H1 (cell line): ENCODE measurements around the gene SPRN. TPM values are rescaled to one million over a fixed set of nuclear protein-coding genes. Genes with fewer than 3 reads are reported as not detected.

ENCODE experiments used
- CTCF ChIA-PET: fragments of 300-600 bp; sonication (Branson Sonifier 250); formaldehyde crosslinking; loops from one replicate; lab custom pipeline; 2021; ENCODE audit not compliant: partially characterized antibody; lab: Charles Lee
- POLR2A ChIA-PET: fragments of 300-600 bp; sonication (Branson Sonifier 250); formaldehyde crosslinking; loops from one replicate; lab custom pipeline; 2021; ENCODE audit warnings: inconsistent platforms; ENCODE audit not compliant: partially characterized antibody; lab: Charles Lee
- DNase-seq, 2 experiments: peaks; one replicate each; pipeline versions ENCODE4 v3.0.0 to v3.0.0-alpha.2; 2010 to 2022; ENCODE audit warnings: low spot score in 2 of 2, low read depth in 1 of 2, mixed read lengths in 1 of 2
- FAIRE-seq: peaks from 2 replicates; lab custom pipeline; 2011; peaks lifted over from hg19 to GRCh38; lab: Jason Lieb, UNC
- H2AFZ ChIP-seq: 2 replicates; pipeline ENCODE4 v1.8.1; 2012; ENCODE audit warnings: low read length, inconsistent platforms
- H2AK5ac ChIP-seq: 2 replicates; pipeline ENCODE4 v1.6.1; 2013; ENCODE audit warnings: low read depth, low read length
- H2BK120ac ChIP-seq: replicated peaks from 2 replicates; pipeline ENCODE3; 2013; ENCODE audit warnings: low read depth, low read length, inconsistent platforms
- H2BK12ac ChIP-seq: 2 replicates; pipeline ENCODE4 v1.6.1; 2013; ENCODE audit warnings: low read depth, low read length
- H2BK15ac ChIP-seq: 2 replicates; pipeline ENCODE4 v1.6.1; 2013; ENCODE audit warnings: low read length
- H2BK20ac ChIP-seq: 2 replicates; pipeline ENCODE4 v1.6.1; 2013; ENCODE audit warnings: low read length
- H2BK5ac ChIP-seq: 2 replicates; pipeline ENCODE4 v1.6.1; 2013; ENCODE audit warnings: low read depth, low read length
- H3K14ac ChIP-seq: 2 replicates; pipeline ENCODE4 v1.6.1; 2013; ENCODE audit warnings: inconsistent platforms; ENCODE audit not compliant: insufficient read length
- H3K18ac ChIP-seq: 2 replicates; pipeline ENCODE4 v1.6.1; 2013; ENCODE audit warnings: low read length; ENCODE audit errors: extremely low read depth
- H3K23ac ChIP-seq: 2 replicates; pipeline ENCODE4 v1.6.1; 2013; ENCODE audit warnings: inconsistent platforms; ENCODE audit not compliant: insufficient read length
- H3K23me2 ChIP-seq: 2 replicates; pipeline ENCODE4 v1.6.1; 2013; ENCODE audit warnings: low read depth, low read length
- H3K27ac ChIP-seq: 2 replicates; pipeline ENCODE4 v1.6.1; 2011; ENCODE audit warnings: low read depth, low read length, inconsistent platforms
- H3K27me3 ChIP-seq, 4 experiments: replicated peaks in 1 of 4; 1 replicate in 1 of 4; 2 replicates in 3 of 4; pipeline versions ENCODE4 v1.6.1 to v1.8.1; 2011 to 2013; ENCODE audit warnings: low read length in 3 of 4, mild to moderate bottlenecking in 3 of 4, inconsistent platforms in 2 of 4, mixed read lengths in 2 of 4, moderate library complexity in 1 of 4; ENCODE audit not compliant: control insufficient read depth in 3 of 4, insufficient read depth in 3 of 4; ENCODE audit errors: extremely low read depth in 1 of 4
- H3K36me3 ChIP-seq, 4 experiments: 2 replicates each; pipeline versions ENCODE4 v1.6.1 to v1.8.1; 2011 to 2013; ENCODE audit warnings: mild to moderate bottlenecking in 4 of 4, low read length in 3 of 4, moderate library complexity in 2 of 4, control low read depth in 1 of 4, inconsistent platforms in 1 of 4; ENCODE audit not compliant: insufficient read depth in 4 of 4, control insufficient read depth in 2 of 4
- H3K4ac ChIP-seq: replicated peaks from 2 replicates; pipeline ENCODE3; 2013; ENCODE audit warnings: low read length, low read depth, mixed read lengths, inconsistent platforms; ENCODE audit not compliant: insufficient read length
- H3K4me1 ChIP-seq, 4 experiments: replicated peaks in 1 of 4; 1 replicate in 1 of 4; 2 replicates in 3 of 4; pipeline versions ENCODE4 v1.6.1 to v1.8.1; 2011 to 2013; ENCODE audit warnings: low read length in 3 of 4, inconsistent platforms in 2 of 4, mixed read lengths in 1 of 4; ENCODE audit not compliant: insufficient read depth in 4 of 4, control insufficient read depth in 3 of 4
- H3K4me2 ChIP-seq, 2 experiments: 2 replicates each; pipeline versions ENCODE4 v1.6.1 to v1.8.1; 2011 to 2013; ENCODE audit warnings: low read depth in 2 of 2, low read length in 2 of 2, control low read depth in 1 of 2, inconsistent platforms in 1 of 2, mild to moderate bottlenecking in 1 of 2; ENCODE audit not compliant: insufficient read depth in 1 of 2
- H3K4me3 ChIP-seq, 4 experiments: fragments of 200-600, 300-600 bp in 1 of 4; sonication (generic), shearing (Covaris generic), sonication (Bioruptor Twin) in 1 of 4; 2 replicates each; pipeline versions ENCODE4 v1.5.1 to v1.8.1; 2011 to 2016; ENCODE audit warnings: low read length in 4 of 4, low read depth in 3 of 4, control low read depth in 2 of 4, inconsistent platforms in 2 of 4, mild to moderate bottlenecking in 2 of 4, mixed read lengths in 1 of 4, moderate library complexity in 1 of 4; ENCODE audit not compliant: insufficient read depth in 2 of 4; ENCODE audit errors: extremely low read depth in 1 of 4
- H3K56ac ChIP-seq: replicated peaks from 2 replicates; pipeline ENCODE3; 2013; ENCODE audit warnings: low read depth, mild to moderate bottlenecking, mixed read lengths, low read length, inconsistent platforms; ENCODE audit not compliant: insufficient read length
- H3K79me1 ChIP-seq: 2 replicates; pipeline ENCODE4 v1.6.1; 2013; ENCODE audit warnings: low read depth, low read length, control low read depth
- H3K79me2 ChIP-seq, 2 experiments: 2 replicates each; pipeline versions ENCODE4 v1.6.1 to v1.8.1; 2012 to 2013; ENCODE audit warnings: low read length in 2 of 2, mild to moderate bottlenecking in 2 of 2, inconsistent platforms in 1 of 2; ENCODE audit not compliant: insufficient read depth in 2 of 2, control insufficient read depth in 1 of 2
- H3K9ac ChIP-seq, 4 experiments: replicated peaks in 1 of 4; 1 replicate in 1 of 4; 2 replicates in 3 of 4; pipeline versions ENCODE4 v1.6.1 to v1.8.1; 2011 to 2013; ENCODE audit warnings: low read depth in 3 of 4, low read length in 3 of 4, control low read depth in 2 of 4, mild to moderate bottlenecking in 2 of 4, moderate library complexity in 2 of 4, inconsistent platforms in 1 of 4; ENCODE audit errors: extremely low read depth in 1 of 4
- H3K9me3 ChIP-seq, 2 experiments: 2 replicates each; pipeline versions ENCODE4 v1.6.1 to v1.8.1; 2012 to 2013; ENCODE audit warnings: mild to moderate bottlenecking in 2 of 2, moderate library complexity in 2 of 2, control low read depth in 1 of 2, inconsistent platforms in 1 of 2, low read depth in 1 of 2, low read length in 1 of 2, mixed read lengths in 1 of 2; ENCODE audit not compliant: insufficient read depth in 2 of 2
- H4K20me1 ChIP-seq, 2 experiments: replicated peaks in 1 of 2; 2 replicates each; pipeline versions ENCODE3 to v1.8.1; 2011 to 2013; ENCODE audit warnings: inconsistent platforms in 2 of 2, low read length in 2 of 2, mild to moderate bottlenecking in 1 of 2; ENCODE audit not compliant: insufficient read depth in 2 of 2, control insufficient read depth in 1 of 2
- H4K5ac ChIP-seq: 2 replicates; pipeline ENCODE4 v1.6.1; 2013; ENCODE audit warnings: low read length, low read depth, mixed read lengths, inconsistent platforms; ENCODE audit not compliant: insufficient read length
- H4K8ac ChIP-seq: 2 replicates; pipeline ENCODE4 v1.8.0; 2013; ENCODE audit warnings: mild to moderate bottlenecking, moderate library complexity, low read length, inconsistent platforms; ENCODE audit not compliant: insufficient read depth; ENCODE audit errors: extremely low read depth
- H4K91ac ChIP-seq: replicated peaks from 2 replicates; pipeline ENCODE3; 2013; ENCODE audit warnings: low read length, mixed read lengths, inconsistent platforms; ENCODE audit not compliant: insufficient read length
- ASH2L ChIP-seq: fragments of 200-600, 300-600 bp; sonication (generic); IDR thresholded peaks from one replicate; pipeline ENCODE4 v1.7.1; 2017; ENCODE audit warnings: low read length
- BCL11A ChIP-seq, 2 experiments: IDR thresholded peaks; one replicate each; pipeline ENCODE4 v1.6.1; 2011; ENCODE audit warnings: low read depth in 2 of 2, low read length in 2 of 2, mild to moderate bottlenecking in 2 of 2
- CEBPB ChIP-seq: IDR thresholded peaks from 2 replicates; pipeline ENCODE4 v1.6.1; 2012; ENCODE audit warnings: low read depth, low read length
- EGR1 ChIP-seq: IDR thresholded peaks from 2 replicates; pipeline ENCODE4 v1.6.1; 2011; ENCODE audit warnings: low read depth, low read length, borderline replicate concordance
- EZH2 ChIP-seq: fragments of 200-600 bp; sonication (generic); IDR thresholded peaks from 2 replicates; pipeline ENCODE4 v1.7.1; 2012; ENCODE audit warnings: low read depth, mild to moderate bottlenecking, moderate library complexity, low read length, inconsistent platforms; ENCODE audit not compliant: severe bottlenecking
- FOSL1 ChIP-seq: IDR thresholded peaks from 2 replicates; pipeline ENCODE4 v1.6.1; 2011; ENCODE audit warnings: mild to moderate bottlenecking, low read depth, low read length, moderate library complexity; ENCODE audit not compliant: insufficient read depth
- GTF2F1 ChIP-seq: IDR thresholded peaks from 2 replicates; pipeline ENCODE4 v1.6.1; 2012; ENCODE audit warnings: low read depth, low read length, improper control_type of control experiment, borderline replicate concordance
- PHF8 ChIP-seq: fragments of 200-600 bp; sonication (generic); conservative IDR thresholded peaks from 2 replicates; pipeline ENCODE4 v1.7.1; 2012; ENCODE audit warnings: low read depth, mild to moderate bottlenecking, inconsistent platforms, low read length, moderate library complexity
- RFX5 ChIP-seq: IDR thresholded peaks from 2 replicates; pipeline ENCODE4 v1.6.1; 2011; ENCODE audit warnings: low read depth, low read length, improper control_type of control experiment, borderline replicate concordance
- SIRT6 ChIP-seq: IDR thresholded peaks from one replicate; pipeline ENCODE4 v1.7.1; 2012; ENCODE audit warnings: low read length, inconsistent platforms
- SP4 ChIP-seq: IDR thresholded peaks from 2 replicates; pipeline ENCODE4 v1.6.1; 2012; ENCODE audit warnings: low read length, inconsistent platforms
- TCF12 ChIP-seq: IDR thresholded peaks from 2 replicates; pipeline ENCODE4 v1.6.1; 2011; ENCODE audit warnings: low read depth, mild to moderate bottlenecking, low read length
- polyA plus RNA-seq, 7 experiments: library from polyadenylated mRNA; depleted of rRNA in 3 of 7; stranded (reverse) in 5 of 7; unstranded in 2 of 7; fragments of >200 nt in 5 of 7; fragments of 200-250 nt in 2 of 7; gene quantifications; 1 replicate in 5 of 7; 2 replicates in 1 of 7; 4 replicates in 1 of 7; pipeline versions ENCODE4 v1.2.1 to v1.2.3, GENCODE V29; 2011 to 2013; ENCODE audit warnings: missing spikeins in 2 of 7, mixed read lengths in 2 of 7
- total RNA-seq: library from RNA; stranded (reverse); fragmentation: NEBNext Ultra II Directional; extraction: Animal tissue kit (Norgen Biotek cat#: 25700); gene quantifications from 2 replicates; pipeline ENCODE4 v1.2.1, GENCODE V29; 2021
- TF ChIP-seq, protein P1 (sequence below), 3 experiments: IDR thresholded peaks; 1 replicate in 2 of 3; 2 replicates in 1 of 3; pipeline versions ENCODE4 v1.5.1 to v1.6.1; 2011; ENCODE audit warnings: low read length in 3 of 3, mild to moderate bottlenecking in 3 of 3, inconsistent platforms in 2 of 3, low read depth in 1 of 3, moderate library complexity in 1 of 3; ENCODE audit not compliant: insufficient read depth in 1 of 3; ENCODE audit errors: control extremely low read depth in 1 of 3

The SPRN gene
- total and polyA plus RNA-seq, 2 of the 8 experiments (the other 6 are each of a cell fraction or from before 2014, with no cell fraction given) = 0.23 to 0.24 TPM

DNA sequence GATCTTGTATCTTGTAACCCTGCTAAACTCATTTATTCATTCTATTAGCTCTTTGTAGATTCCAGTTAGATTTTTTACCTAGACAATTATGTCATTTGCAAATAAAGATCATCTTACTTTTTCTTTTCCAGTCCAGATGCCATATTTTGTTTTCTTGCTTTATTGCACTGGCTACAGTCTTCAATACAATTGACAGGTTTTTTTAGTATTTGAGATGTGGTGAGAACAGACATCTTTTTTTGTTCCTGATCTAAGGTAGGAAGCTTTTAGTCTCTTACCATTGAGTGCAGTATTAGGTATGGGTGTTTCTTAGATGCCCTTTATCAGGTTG, 12.1 kb downstream of the SPRN start:
- Histone ChIP-seq H3K4me3 (no peak overlapping the region), H3K23ac (no peak overlapping the region), H2BK12ac (no peak overlapping the region), H4K91ac (no peak overlapping the region), H3K79me2 (peaks cover 3 to 30% of the 10 kb centered on the region in 2 experiments), H3K14ac (no peak overlapping the region), H2AFZ (no peak overlapping the region), H2BK20ac (no peak overlapping the region), H3K27ac (no peak overlapping the region), H4K5ac (no peak overlapping the region), H3K79me1 (peaks cover 3% of the 10 kb centered on the region; the same call in 1 of the 2 replicates), H3K9me3 (peaks cover 9 to 12% of the 10 kb centered on the region in 2 experiments; a peak in 3 of 4 replicates), H3K18ac (no peak overlapping the region), H4K8ac (no peak overlapping the region), H3K9ac (no peak overlapping the region), H3K27me3 (no peaks in the 10 kb centered on the region), H4K20me1 (peaks cover 0 to 1% of the 10 kb centered on the region in 2 experiments), H3K56ac (no peak overlapping the region), H3K36me3 (peaks cover 0 to 49% (median 19%) of the 10 kb centered on the region in 4 experiments; a peak in 6 of 8 replicates), H3K4me1 (no peaks in the 10 kb centered on the region), H3K23me2 (no peaks in the 10 kb centered on the region), H3K4me2 (no peak overlapping the region), H2BK120ac (no peak overlapping the region), H3K4ac (no peak overlapping the region), H2AK5ac (no peak overlapping the region), H2BK5ac (no peak overlapping the region), H2BK15ac (no peak overlapping the region)
- no peak for FAIRE-seq
- no peak for DNase-seq
- ChIA-PET CTCF (interaction anchor here (0.7 kb wide), 1 partner anchor 11 kb away, joined by 3 read pairs; no protein-coding TSS in a partner anchor), POLR2A (interaction anchor here (0.8 kb wide), 1 partner anchor 34 kb away, joined by 3 read pairs; the partner anchor contains the start of gene PAOX)
- TF ChIP-seq, protein P1, sequence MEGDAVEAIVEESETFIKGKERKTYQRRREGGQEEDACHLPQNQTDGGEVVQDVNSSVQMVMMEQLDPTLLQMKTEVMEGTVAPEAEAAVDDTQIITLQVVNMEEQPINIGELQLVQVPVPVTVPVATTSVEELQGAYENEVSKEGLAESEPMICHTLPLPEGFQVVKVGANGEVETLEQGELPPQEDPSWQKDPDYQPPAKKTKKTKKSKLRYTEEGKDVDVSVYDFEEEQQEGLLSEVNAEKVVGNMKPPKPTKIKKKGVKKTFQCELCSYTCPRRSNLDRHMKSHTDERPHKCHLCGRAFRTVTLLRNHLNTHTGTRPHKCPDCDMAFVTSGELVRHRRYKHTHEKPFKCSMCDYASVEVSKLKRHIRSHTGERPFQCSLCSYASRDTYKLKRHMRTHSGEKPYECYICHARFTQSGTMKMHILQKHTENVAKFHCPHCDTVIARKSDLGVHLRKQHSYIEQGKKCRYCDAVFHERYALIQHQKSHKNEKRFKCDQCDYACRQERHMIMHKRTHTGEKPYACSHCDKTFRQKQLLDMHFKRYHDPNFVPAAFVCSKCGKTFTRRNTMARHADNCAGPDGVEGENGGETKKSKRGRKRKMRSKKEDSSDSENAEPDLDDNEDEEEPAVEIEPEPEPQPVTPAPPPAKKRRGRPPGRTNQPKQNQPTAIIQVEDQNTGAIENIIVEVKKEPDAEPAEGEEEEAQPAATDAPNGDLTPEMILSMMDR (IDR thresholded peaks at IDR 0.05; ENCODE audit: control extremely low read depth in 1 of 3, insufficient read depth in 1 of 3, low read depth in 1 of 3, low read length in 3 of 3) = no peak
- no peak for TF ChIP-seq RFX5
- TF ChIP-seq GTF2F1 = no peak
- TF ChIP-seq SP4 = no peak
- no peak for TF ChIP-seq FOSL1
- TF ChIP-seq TCF12 = no peak
- no peak for TF ChIP-seq EGR1
- no peak for TF ChIP-seq PHF8
- TF ChIP-seq SIRT6 = no peak
- no peak for TF ChIP-seq BCL11A (IDR thresholded peaks at IDR 0.05; ENCODE audit: low read depth in 2 of 2, low read length in 2 of 2)
- no peak for TF ChIP-seq EZH2
- TF ChIP-seq ASH2L = no peak
- TF ChIP-seq CEBPB = no peak
